A673 (cell line): Measurements from ENCODE around the gene CHD1. TPM values are rescaled to one million over a fixed set of nuclear protein-coding genes. Genes with fewer than 3 reads are reported as not detected.
A peak's percentile ranks its signal among the peaks of the same experiment; 100 is the strongest.

Experiments used
- BruUV-seq: library from RNA; stranded (reverse); fragments of 400-500 nt; replicated peaks from 2 replicates; lab custom pipeline; 2021; lab: Mats Ljungman, UMichigan
- CTCF ChIA-PET: fragments of 300-600 bp; sonication (Branson Sonifier 250); formaldehyde crosslinking; loops from one replicate; lab custom pipeline; 2022; ENCODE audit warnings: antibody characterized with exemption; lab: Charles Lee
- POLR2A ChIA-PET: fragments of 300-600 bp; sonication (Branson Sonifier 250); formaldehyde crosslinking; loops from one replicate; lab custom pipeline; 2022; ENCODE audit warnings: antibody characterized with exemption; ENCODE audit not compliant: low non-redundant PET; lab: Charles Lee
- DNase-seq: peaks from one replicate; pipeline ENCODE4 v3.0.0-alpha.2; 2015; ENCODE audit warnings: low spot score
- H3K27ac ChIP-seq: fragments of 200-600 bp; sonication (generic); 2 replicates; pipeline ENCODE4 v1.5.1; 2016; ENCODE audit warnings: mixed run types, low read depth, mild to moderate bottlenecking, mixed read lengths, antibody characterized with exemption, low read length; ENCODE audit not compliant: poor library complexity, severe bottlenecking
- H3K27me3 ChIP-seq: fragments of 200-600 bp; sonication (generic); replicated peaks from 2 replicates; pipeline ENCODE4 v1.6.1; 2017; ENCODE audit warnings: mixed run types, low read depth, mild to moderate bottlenecking, mixed read lengths, antibody characterized with exemption, low read length; ENCODE audit not compliant: insufficient read depth, poor library complexity
- H3K36me3 ChIP-seq: fragments of 200-600 bp; sonication (generic); 2 replicates; pipeline ENCODE4 v1.6.1; 2016; ENCODE audit warnings: mixed run types, mild to moderate bottlenecking, mixed read lengths, antibody characterized with exemption, low read length; ENCODE audit not compliant: insufficient read depth, poor library complexity, severe bottlenecking
- H3K4me1 ChIP-seq: fragments of 200-600 bp; sonication (generic); 2 replicates; pipeline ENCODE4 v1.6.1; 2017; ENCODE audit warnings: mixed run types, mild to moderate bottlenecking, mixed read lengths, antibody characterized with exemption, low read length; ENCODE audit not compliant: insufficient read depth, poor library complexity, severe bottlenecking
- H3K4me3 ChIP-seq: fragments of 200-600 bp; sonication (generic); 2 replicates; pipeline ENCODE4 v1.5.1; 2016; ENCODE audit warnings: low read depth, mixed run types, mild to moderate bottlenecking, mixed read lengths, low read length; ENCODE audit not compliant: poor library complexity, severe bottlenecking
- H3K9me3 ChIP-seq: fragments of 200-600 bp; sonication (generic); 2 replicates; pipeline ENCODE4 v1.6.1; 2016; ENCODE audit warnings: mixed run types, low read depth, mild to moderate bottlenecking, mixed read lengths, antibody characterized with exemption, low read length; ENCODE audit not compliant: poor library complexity, severe bottlenecking
- CTCF ChIP-seq: fragments of 300-800, 200-600 bp; sonication (generic); conservative IDR thresholded peaks from 2 replicates; pipeline ENCODE4 v1.5.1; 2017; ENCODE audit warnings: low read depth, mild to moderate bottlenecking, antibody characterized with exemption, low read length, moderate library complexity, mixed read lengths
- EZH2 ChIP-seq: fragments of 200-600 bp; sonication (generic); IDR thresholded peaks from 2 replicates; pipeline ENCODE4 v1.6.1; 2017; ENCODE audit warnings: borderline replicate concordance, low read depth, mild to moderate bottlenecking, mixed read lengths, antibody characterized with exemption, low read length; ENCODE audit not compliant: poor library complexity, severe bottlenecking
- intact Hi-C: fragments of 100-400 bp; cut with micrococcal nuclease; formaldehyde crosslinking; loops from one replicate; pipeline ENCODE4 v1.10.0; 2022; ENCODE audit not compliant: unreplicated experiment
- total RNA-seq: library from RNA; stranded (reverse); gene quantifications from 2 replicates; pipeline ENCODE4 v1.2.3, GENCODE V29; 2021

Gene CHD1
- total RNA-seq, 1 experiment from 2014 or later, result 61.0 TPM

GRCh38 chr5:98902733-98903132 lies 26.1 kb downstream of the CHD1 start:
- H3K27me3 ChIP-seq, result no peaks in the 10 kb centered on the region
- no peak for TF ChIP-seq CTCF
- no peak for TF ChIP-seq EZH2
- no TSS peak for BruUV-seq
- H3K4me3 ChIP-seq, result no peak overlapping the region
- CTCF ChIA-PET, result no interaction called here
- no peak overlapping the region for H3K27ac ChIP-seq
- no peaks in the 10 kb centered on the region for H3K9me3 ChIP-seq
- intact Hi-C loops, result no loop called here
- POLR2A ChIA-PET, result no interaction called here
- H3K36me3 ChIP-seq, result peaks cover 62% of the 10 kb centered on the region
- peak; percentile 13 for DNase-seq
- H3K4me1 ChIP-seq, result peaks cover 10% of the 10 kb centered on the region

- ChIA-PET CTCF (no interaction called here), POLR2A (no interaction called here)
- TF ChIP-seq EZH2 (no peak), CTCF (no peak)
- Histone ChIP-seq H3K27me3 (no peaks in the 10 kb centered on the region), H3K4me1 (peaks cover 6% of the 10 kb centered on the region), H3K9me3 (no peaks in the 10 kb centered on the region), H3K4me3 (no peak overlapping the region), H3K27ac (no peak overlapping the region), H3K36me3 (peaks cover 90% of the 10 kb centered on the region)
- DNase-seq, result no peak
- BruUV-seq, result no TSS peak
- intact Hi-C loops, result no loop called here
Measured at GRCh38 chr5:98899456-98899855, 29.4 kb downstream of the CHD1 start.

- H3K9me3 ChIP-seq, result no peaks in the 10 kb centered on the region
- H3K4me1 ChIP-seq, result peaks cover 6% of the 10 kb centered on the region
- no peak for TF ChIP-seq EZH2
- TF ChIP-seq CTCF, result no peak
- no peak overlapping the region for H3K27ac ChIP-seq
- H3K36me3 ChIP-seq, result peaks cover 91% of the 10 kb centered on the region
- no TSS peak for BruUV-seq
- DNase-seq, result no peak
- H3K27me3 ChIP-seq, result no peaks in the 10 kb centered on the region
- intact Hi-C loops, result no loop called here
- no peak overlapping the region for H3K4me3 ChIP-seq
- ChIA-PET POLR2A (no interaction called here), CTCF (no interaction called here)
Measured at GRCh38 chr5:98898743-98899142, 30.1 kb downstream of the CHD1 start.
